GM23248 (cell line): ENCODE results near the gene NKAIN4. TPM values are rescaled to one million over a fixed set of nuclear protein-coding genes. Genes with fewer than 3 reads are reported as not detected.

Source experiments
- DNase-seq: peaks from one replicate; pipeline ENCODE4 v3.0.0-alpha.2; 2015
- H2AFZ ChIP-seq: fragments of 200-600 bp; sonication (generic); 2 replicates; pipeline ENCODE4 v1.6.1; 2016; ENCODE audit warnings: antibody characterized with exemption
- H3F3A ChIP-seq: fragments of 200-600 bp; sonication (generic); 2 replicates; pipeline ENCODE4 v1.6.1; 2016; ENCODE audit warnings: mild to moderate bottlenecking, antibody characterized with exemption, mixed run types; ENCODE audit not compliant: insufficient read depth
- H3K27ac ChIP-seq: fragments of 200-600 bp; sonication (generic); 2 replicates; pipeline ENCODE4 v1.5.1; 2016; ENCODE audit warnings: mild to moderate bottlenecking
- H3K27me3 ChIP-seq: fragments of 200-600 bp; sonication (generic); replicated peaks from 2 replicates; pipeline ENCODE4 v1.6.1; 2016; ENCODE audit warnings: mild to moderate bottlenecking; ENCODE audit not compliant: insufficient read depth
- H3K36me3 ChIP-seq: fragments of 200-600 bp; sonication (generic); 2 replicates; pipeline ENCODE4 v1.6.1; 2016; ENCODE audit warnings: low read depth, mild to moderate bottlenecking
- H3K4me1 ChIP-seq: fragments of 200-600 bp; sonication (generic); 2 replicates; pipeline ENCODE4 v1.6.1; 2016; ENCODE audit warnings: mild to moderate bottlenecking; ENCODE audit not compliant: insufficient read depth
- H3K4me2 ChIP-seq: fragments of 200-600 bp; sonication (generic); one replicate; pipeline ENCODE4 v1.6.1; 2016; ENCODE audit warnings: mild to moderate bottlenecking; ENCODE audit not compliant: unreplicated experiment
- H3K4me3 ChIP-seq: fragments of 200-600 bp; sonication (generic); 2 replicates; pipeline ENCODE4 v1.5.1; 2016; ENCODE audit warnings: mild to moderate bottlenecking
- H3K79me2 ChIP-seq: fragments of 200-600 bp; sonication (generic); 2 replicates; pipeline ENCODE4 v1.6.1; 2016; ENCODE audit warnings: mild to moderate bottlenecking; ENCODE audit not compliant: insufficient read depth
- H3K9ac ChIP-seq: fragments of 200-600 bp; sonication (generic); 2 replicates; pipeline ENCODE4 v1.6.1; 2016; ENCODE audit warnings: mild to moderate bottlenecking
- H3K9me2 ChIP-seq: fragments of 200-600 bp; sonication (generic); 2 replicates; pipeline ENCODE4 v1.6.1; 2016; ENCODE audit warnings: mixed run types, mild to moderate bottlenecking, moderate library complexity; ENCODE audit not compliant: insufficient read depth
- H3K9me3 ChIP-seq: fragments of 200-600 bp; sonication (generic); one replicate; pipeline ENCODE4 v1.6.1; 2017; ENCODE audit warnings: low read depth
- H4K20me1 ChIP-seq: fragments of 200-600 bp; sonication (generic); 2 replicates; pipeline ENCODE4 v1.6.0; 2016; ENCODE audit not compliant: insufficient read depth
- EZH2 ChIP-seq: fragments of 200-600 bp; sonication (generic); IDR thresholded peaks from 2 replicates; pipeline ENCODE4 v1.6.1; 2018; ENCODE audit warnings: antibody characterized with exemption, mild to moderate bottlenecking; ENCODE audit not compliant: insufficient read depth, poor library complexity, severe bottlenecking
- EZH2phosphoT487 ChIP-seq: fragments of 200-600 bp; sonication (generic); IDR thresholded peaks from 2 replicates; pipeline ENCODE4 v1.6.1; 2018; ENCODE audit warnings: antibody characterized with exemption, moderate library complexity, mild to moderate bottlenecking, low read depth; ENCODE audit not compliant: insufficient read depth
- WGBS, 2 experiments: methylation state at CpG; one replicate each; pipeline ENCODE4 v1.1.6; 2015 to 2017; ENCODE audit warnings: low lambda C conversion rate in 2 of 2, low coverage in 1 of 2; ENCODE audit errors: missing lambda C conversion rate in 2 of 2; 5-methylcytosine and 5-hydroxymethylcytosine counted together
- in situ Hi-C: fragments of 300-500 bp; cut with MboI; formaldehyde crosslinking; loops from 2 replicates; pipeline ENCODE4 v1.15.0; 2020
- polyA plus RNA-seq: library from polyadenylated mRNA; unstranded; fragments of >200 nt; fragmentation: Nextera tagmentation; extraction: Ambion mirVana; gene quantifications from 2 replicates; pipeline ENCODE4 v1.2.1, GENCODE V29; 2016
- total RNA-seq: library from RNA; depleted of rRNA; stranded (reverse); fragments of >200 nt; shearing (Covaris generic); gene quantifications from 2 replicates; pipeline ENCODE4 v1.2.3, GENCODE V29; 2014

Gene NKAIN4
- total and polyA plus RNA-seq, 2 experiments from 2014 or later = not detected

DNA sequence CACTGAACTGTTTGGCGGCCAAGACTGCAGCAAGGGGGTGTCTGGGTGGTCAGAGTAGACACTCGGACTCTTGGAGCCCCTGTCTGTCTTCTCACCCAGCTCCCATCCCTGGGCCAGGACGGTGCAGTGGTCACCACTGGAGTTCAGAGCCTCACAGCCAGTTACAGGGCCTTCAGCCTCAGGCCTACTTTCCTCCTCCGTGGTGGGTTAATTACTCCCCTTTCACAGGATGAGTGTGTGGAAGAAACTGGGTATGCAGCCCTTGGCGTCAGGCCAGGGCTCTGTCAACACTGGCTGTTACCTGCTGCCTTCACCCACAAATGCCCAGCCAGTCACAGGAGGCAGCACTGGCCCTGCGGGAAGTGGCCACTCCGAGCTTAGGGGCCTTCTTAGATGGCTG, 36.6 kb downstream of the NKAIN4 start:
- Histone ChIP-seq H3K36me3 (peaks cover 15% of the 10 kb centered on the region; the same call in 1 of the 2 replicates), H3K9me2 (no peaks in the 10 kb centered on the region), H3K9ac (no peak overlapping the region), H3K9me3 (no peaks in the 10 kb centered on the region), H3K4me2 (no peak overlapping the region), H3K4me3 (no peak overlapping the region), H3K27ac (no peak overlapping the region), H3K27me3 (peaks cover 9% of the 10 kb centered on the region; the same call in 1 of the 2 replicates), H2AFZ (no peak overlapping the region), H3F3A (no peaks in the 10 kb centered on the region), H3K79me2 (peaks cover 30% of the 10 kb centered on the region), H3K4me1 (peaks cover 15% of the 10 kb centered on the region), H4K20me1 (peaks cover 4% of the 10 kb centered on the region; the same call in 1 of the 2 replicates)
- 80 to 82% methylated on average over 7 of the region's 7 CpGs for WGBS, 2 experiments
- no peak for DNase-seq
- in situ Hi-C loops = no loop called here
- no peak for TF ChIP-seq EZH2
- no peak for TF ChIP-seq EZH2phosphoT487

DNA sequence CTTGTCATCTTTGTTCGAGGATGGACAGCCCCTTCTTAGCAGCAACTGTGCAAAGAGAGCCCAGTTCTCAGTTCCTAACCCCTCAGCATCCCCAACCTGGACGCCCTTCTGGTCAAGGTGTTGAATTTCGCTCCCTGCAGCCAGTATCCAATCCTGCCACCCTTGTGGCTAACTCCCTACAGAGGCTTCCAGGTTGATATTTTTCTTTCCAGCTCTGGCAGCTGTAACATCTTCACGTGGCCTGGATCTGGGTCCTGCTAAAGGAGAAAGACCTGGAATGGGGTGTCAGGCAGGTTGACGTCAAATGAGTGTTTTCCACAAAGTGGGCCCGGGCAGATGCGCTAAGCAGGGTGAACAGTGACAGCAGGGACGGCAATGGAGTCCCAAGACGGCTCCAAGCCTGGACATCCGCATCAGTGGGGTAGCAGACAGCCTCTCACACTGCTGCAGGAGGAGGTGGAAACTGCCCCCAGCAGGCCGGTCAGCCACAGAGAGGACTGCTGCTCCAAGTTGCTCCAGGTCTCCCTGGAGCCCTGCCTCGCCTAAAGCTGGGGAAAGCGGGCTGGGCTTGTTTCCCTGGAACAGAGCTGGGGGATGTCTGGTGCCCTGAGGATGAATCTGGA, 37.3 kb downstream of the NKAIN4 start:
- peak overlapping the region; percentile 87 for H3K4me3 ChIP-seq
- TF ChIP-seq EZH2phosphoT487 (no peak), EZH2 (no peak)
- H3K36me3 ChIP-seq = peaks cover 16% of the 10 kb centered on the region; the same call in 1 of the 2 replicates
- H3K27me3 ChIP-seq = peaks cover 9% of the 10 kb centered on the region; the same call in 1 of the 2 replicates
- H3K9ac ChIP-seq = peak overlapping the region; percentile 85
- 59 to 62% methylated on average over 12 to 13 of the region's 13 CpGs for WGBS, 2 experiments
- H3K4me2 ChIP-seq = peak overlapping the region; percentile 93
- DNase-seq = no peak
- no peak overlapping the region for H3K27ac ChIP-seq
- no peaks in the 10 kb centered on the region for H3F3A ChIP-seq
- in situ Hi-C loops = no loop called here
- no peaks in the 10 kb centered on the region for H3K9me3 ChIP-seq
- no peaks in the 10 kb centered on the region for H3K9me2 ChIP-seq
- peaks cover 38% of the 10 kb centered on the region for H3K79me2 ChIP-seq
- peaks cover 15% of the 10 kb centered on the region for H3K4me1 ChIP-seq
- peak overlapping the region; percentile 97 for H2AFZ ChIP-seq
- peaks cover 8% of the 10 kb centered on the region; the same call in 1 of the 2 replicates for H4K20me1 ChIP-seq

DNA sequence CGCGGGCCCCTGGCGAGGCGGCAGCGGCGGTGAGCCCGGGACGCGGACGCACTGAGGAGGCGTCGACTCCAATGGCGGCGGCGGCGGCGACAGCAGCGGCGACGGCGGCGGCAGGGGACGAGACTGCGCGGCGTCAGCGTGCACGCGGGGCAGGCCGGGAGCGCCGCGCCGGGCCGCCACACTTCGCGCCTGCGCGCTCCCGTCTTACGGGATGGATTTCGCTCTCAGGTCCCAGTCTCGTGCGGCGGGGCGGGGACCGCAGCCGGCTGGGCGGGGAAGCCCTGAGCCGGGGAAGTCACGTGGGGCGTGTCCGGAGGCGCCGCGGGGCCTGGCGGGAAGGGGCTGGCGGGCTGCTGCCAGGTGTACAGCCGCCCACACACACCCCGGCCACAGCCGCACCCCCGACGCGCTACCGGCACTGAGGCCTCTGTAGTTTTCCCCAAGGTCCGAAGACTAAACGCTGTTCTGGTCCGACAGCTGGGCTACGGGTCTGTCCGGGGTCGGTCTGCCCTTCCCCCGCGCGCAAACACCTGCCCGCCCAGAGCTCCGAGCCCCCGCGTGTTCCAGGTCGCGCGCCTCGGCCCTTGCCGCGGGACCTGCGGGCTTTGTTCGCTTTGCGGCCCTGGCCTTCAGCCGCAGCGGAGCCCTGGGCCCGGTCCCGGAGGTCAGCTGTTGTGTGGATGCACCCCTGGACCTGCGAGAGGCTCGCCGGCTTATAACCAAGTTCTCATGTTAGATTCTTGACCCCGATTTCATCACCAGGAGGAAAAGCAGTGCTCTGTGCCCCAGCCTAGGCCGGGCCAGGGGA, 38.0 kb downstream of the NKAIN4 start, which contains the start of gene YTHDF1:
YTHDF1 (minus strand) TSS at position 91 of the 808 bp plus-strand sequence. CDS start 239 bp downstream, outside the sequence.
- TF ChIP-seq EZH2 (no peak), EZH2phosphoT487 (no peak)
- H3K4me1 ChIP-seq = peaks cover 15% of the 10 kb centered on the region
- H3F3A ChIP-seq = no peaks in the 10 kb centered on the region
- no peaks in the 10 kb centered on the region for H3K9me3 ChIP-seq
- WGBS, 2 experiments = 2% methylated on average over 35 to 74 of the region's 96 CpGs
- no peaks in the 10 kb centered on the region for H3K9me2 ChIP-seq
- peak within 1 kb of the TSS; percentile 97 for H2AFZ ChIP-seq
- in situ Hi-C loops = no loop called here
- H3K9ac ChIP-seq = peak within 1 kb of the TSS; percentile 85
- peak within 1 kb of the TSS; percentile 34 for H3K27ac ChIP-seq
- H4K20me1 ChIP-seq = peaks cover 8% of the 10 kb centered on the region; the same call in 1 of the 2 replicates
- peaks cover 16% of the 10 kb centered on the region; the same call in 1 of the 2 replicates for H3K36me3 ChIP-seq
- H3K4me2 ChIP-seq = peak within 1 kb of the TSS; percentile 95
- H3K27me3 ChIP-seq = peaks cover 8% of the 10 kb centered on the region; the same call in 1 of the 2 replicates
- H3K79me2 ChIP-seq = peaks cover 45% of the 10 kb centered on the region
- peak within 1 kb of the TSS; percentile 87 for H3K4me3 ChIP-seq
- DNase-seq = peak; percentile 98
